Measurements from ENCODE around the gene TBL3. TPM values are rescaled to one million over a fixed set of nuclear protein-coding genes. Genes with fewer than 3 reads are reported as not detected.

The TBL3 gene
- polyA plus RNA-seq, 1 donor from 2014 or later, result 21.4 TPM

DNA sequence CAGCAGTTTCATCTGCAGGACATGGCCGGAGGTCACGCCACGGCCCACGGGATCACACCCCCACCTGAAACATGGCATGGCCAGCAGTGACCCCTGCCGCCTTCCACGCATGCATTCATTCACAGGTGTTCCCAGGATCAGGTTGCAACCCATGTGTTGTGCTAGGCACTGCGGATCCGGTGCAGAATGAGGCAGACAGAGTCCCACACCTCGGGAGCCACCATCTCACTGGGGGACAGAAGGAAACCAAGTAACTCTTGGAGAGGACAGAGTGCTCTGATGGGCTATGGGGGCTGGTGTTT is 24.5 kb upstream of the TBL3 start:
- Histone ChIP-seq H3K27me3 (ENCODE audit: insufficient read depth, low read depth, low read length) (no peaks in the 10 kb centered on the region), H3K4me2 (ENCODE audit: low read length) (no peak overlapping the region), H3K27ac (ENCODE audit: low read length) (no peak overlapping the region), H3K4me3 (ENCODE audit: low read length) (no peak overlapping the region), H3K9ac (ENCODE audit: low read length) (no peak overlapping the region), H3K36me3 (ENCODE audit: insufficient read depth, low read length) (no peaks in the 10 kb centered on the region), H3K79me2 (replicated peaks; ENCODE audit: insufficient read depth, low read length) (no peaks in the 10 kb centered on the region), H3F3A (ENCODE audit: insufficient read depth, low read length, poor library complexity, severe bottlenecking) (no peaks in the 10 kb centered on the region), H2AFZ (ENCODE audit: low read depth, low read length) (no peak overlapping the region), H4K20me1 (ENCODE audit: insufficient read depth) (no peaks in the 10 kb centered on the region), H3K9me2 (ENCODE audit: insufficient read depth, low read length) (no peaks in the 10 kb centered on the region), H3K9me3 (ENCODE audit: low read length) (no peaks in the 10 kb centered on the region)
- TF ChIP-seq, protein P1, sequence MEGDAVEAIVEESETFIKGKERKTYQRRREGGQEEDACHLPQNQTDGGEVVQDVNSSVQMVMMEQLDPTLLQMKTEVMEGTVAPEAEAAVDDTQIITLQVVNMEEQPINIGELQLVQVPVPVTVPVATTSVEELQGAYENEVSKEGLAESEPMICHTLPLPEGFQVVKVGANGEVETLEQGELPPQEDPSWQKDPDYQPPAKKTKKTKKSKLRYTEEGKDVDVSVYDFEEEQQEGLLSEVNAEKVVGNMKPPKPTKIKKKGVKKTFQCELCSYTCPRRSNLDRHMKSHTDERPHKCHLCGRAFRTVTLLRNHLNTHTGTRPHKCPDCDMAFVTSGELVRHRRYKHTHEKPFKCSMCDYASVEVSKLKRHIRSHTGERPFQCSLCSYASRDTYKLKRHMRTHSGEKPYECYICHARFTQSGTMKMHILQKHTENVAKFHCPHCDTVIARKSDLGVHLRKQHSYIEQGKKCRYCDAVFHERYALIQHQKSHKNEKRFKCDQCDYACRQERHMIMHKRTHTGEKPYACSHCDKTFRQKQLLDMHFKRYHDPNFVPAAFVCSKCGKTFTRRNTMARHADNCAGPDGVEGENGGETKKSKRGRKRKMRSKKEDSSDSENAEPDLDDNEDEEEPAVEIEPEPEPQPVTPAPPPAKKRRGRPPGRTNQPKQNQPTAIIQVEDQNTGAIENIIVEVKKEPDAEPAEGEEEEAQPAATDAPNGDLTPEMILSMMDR (IDR thresholded peaks at IDR 0.05; ENCODE audit: poor library complexity, severe bottlenecking), result no peak
- TF ChIP-seq POLR2AphosphoS5 (IDR thresholded peaks at IDR 0.05) (no peak), EZH2 (IDR thresholded peaks at IDR 0.05; ENCODE audit: borderline replicate concordance, insufficient read depth, low read length, poor library complexity, severe bottlenecking) (no peak), REST (IDR thresholded peaks at IDR 0.05; ENCODE audit: borderline replicate concordance) (no peak), EP300 (conservative IDR thresholded peaks at IDR 0.05; ENCODE audit: poor library complexity, severe bottlenecking) (no peak), RAD21 (conservative IDR thresholded peaks at IDR 0.05) (no peak), SMC3 (conservative IDR thresholded peaks at IDR 0.05; ENCODE audit: poor library complexity) (no peak), MXI1 (conservative IDR thresholded peaks at IDR 0.05; ENCODE audit: poor library complexity, severe bottlenecking) (no peak), TAF1 (IDR thresholded peaks at IDR 0.05; ENCODE audit: low read depth) (no peak)

- H3K79me2 ChIP-seq (replicated peaks; ENCODE audit: insufficient read depth, low read length), result no peaks in the 10 kb centered on the region
- H3K9me3 ChIP-seq (ENCODE audit: low read length), result no peaks in the 10 kb centered on the region
- H2AFZ ChIP-seq (ENCODE audit: low read depth, low read length), result no peak overlapping the region
- H4K20me1 ChIP-seq (ENCODE audit: insufficient read depth), result no peaks in the 10 kb centered on the region
- TF ChIP-seq TAF1 (IDR thresholded peaks at IDR 0.05; ENCODE audit: low read depth), result no peak
- no peak for TF ChIP-seq RAD21 (conservative IDR thresholded peaks at IDR 0.05)
- no peak for TF ChIP-seq POLR2AphosphoS5 (IDR thresholded peaks at IDR 0.05)
- TF ChIP-seq EP300 (conservative IDR thresholded peaks at IDR 0.05; ENCODE audit: poor library complexity, severe bottlenecking), result no peak
- no peak for TF ChIP-seq REST (IDR thresholded peaks at IDR 0.05; ENCODE audit: borderline replicate concordance)
- TF ChIP-seq EZH2 (IDR thresholded peaks at IDR 0.05; ENCODE audit: borderline replicate concordance, insufficient read depth, low read length, poor library complexity, severe bottlenecking), result no peak
- TF ChIP-seq, protein P1 (IDR thresholded peaks at IDR 0.05; ENCODE audit: poor library complexity, severe bottlenecking), result no peak
- TF ChIP-seq SMC3 (conservative IDR thresholded peaks at IDR 0.05; ENCODE audit: poor library complexity), result no peak
- H3F3A ChIP-seq (ENCODE audit: insufficient read depth, low read length, poor library complexity, severe bottlenecking), result no peaks in the 10 kb centered on the region
- H3K9ac ChIP-seq (ENCODE audit: low read length), result no peak overlapping the region
- H3K4me3 ChIP-seq (ENCODE audit: low read length), result no peak overlapping the region
- no peaks in the 10 kb centered on the region for H3K36me3 ChIP-seq (ENCODE audit: insufficient read depth, low read length)
- no peak overlapping the region for H3K4me2 ChIP-seq (ENCODE audit: low read length)
- no peaks in the 10 kb centered on the region for H3K27me3 ChIP-seq (ENCODE audit: insufficient read depth, low read depth, low read length)
- H3K27ac ChIP-seq (ENCODE audit: low read length), result no peak overlapping the region
- H3K9me2 ChIP-seq (ENCODE audit: insufficient read depth, low read length), result no peaks in the 10 kb centered on the region
These were observed 22.3 kb upstream of the TBL3 start for GRCh38 chr16:1949507-1949906.

Data from neural cell (in vitro differentiated cells).